LNCAP (cell line): Measurements from ENCODE around the gene CCDC183.

Source experiments
- CTCF ChIP-seq: fragments of 450-650 bp; IDR thresholded peaks from 2 replicates; pipeline ENCODE4 v1.5.1; 2017; ENCODE audit warnings: mild to moderate bottlenecking

CCDC183 gene

GRCh38 chr9:136828474-136829140 lies 32.5 kb downstream of the CCDC183 start:
- no peak for TF ChIP-seq CTCF

- no peak for TF ChIP-seq CTCF
Observed at GRCh38 chr9:136829412-136829811, 33.3 kb downstream of the CCDC183 start.

GRCh38 chr9:136829981-136830885 lies 34.1 kb downstream of the CCDC183 start:
- TF ChIP-seq CTCF: no peak

GRCh38 chr9:136831002-136831719 lies 35.0 kb downstream of the CCDC183 start:
- TF ChIP-seq CTCF: no peak

- TF ChIP-seq CTCF: no peak
Observed at GRCh38 chr9:136831720-136832104, 35.6 kb downstream of the CCDC183 start.

- no peak for TF ChIP-seq CTCF
Observed at GRCh38 chr9:136832581-136832980, 36.4 kb downstream of the CCDC183 start.

GRCh38 chr9:136835162-136835931 lies 39.2 kb downstream of the CCDC183 start:
- TF ChIP-seq CTCF: no peak
